ENCODE measurements around the gene OSTF1.

Gene OSTF1

GRCh38 chr9:75087824-75088645 lies at the start of gene OSTF1, which contains the start of gene NMRK1:
Gene OSTF1 (plus strand): TSS chr9:75088514. CDS start chr9:75088693, 179 bp downstream.
Gene NMRK1 (minus strand): TSS chr9:75088155. CDS start chr9:75083115, 5,040 bp downstream.
- in situ Hi-C loops (cut with HindIII; ENCODE audit: low sequenced_read_pairs) = no loop called here

GRCh38 chr9:75039009-75039408 lies 49.3 kb upstream of the OSTF1 start:
- in situ Hi-C loops (cut with HindIII; ENCODE audit: low sequenced_read_pairs) = no loop called here

DNA sequence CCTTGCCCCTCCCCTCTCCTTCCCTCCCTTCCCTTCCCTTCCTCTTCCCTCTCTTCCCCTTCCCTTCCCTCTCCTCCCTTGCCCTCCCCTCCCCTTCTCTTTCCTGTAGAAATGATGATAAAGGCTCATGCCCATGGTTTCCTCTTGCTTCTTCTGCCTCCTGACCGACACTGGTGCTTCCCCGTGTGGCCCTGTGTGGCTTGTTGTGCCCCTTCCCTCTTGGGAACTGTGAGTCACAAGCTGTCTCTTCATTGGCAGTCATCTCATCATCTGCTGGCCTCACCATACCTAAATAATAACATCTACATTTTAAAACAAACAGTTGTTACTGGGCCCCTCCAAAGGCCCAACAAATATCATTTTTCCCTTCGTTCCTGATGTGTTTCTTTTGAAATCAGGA lies 48.5 kb upstream of the OSTF1 start:
- in situ Hi-C loops (cut with HindIII; ENCODE audit: low sequenced_read_pairs) = no loop called here

GRCh38 chr9:75041041-75041440 lies 47.3 kb upstream of the OSTF1 start:
- in situ Hi-C loops (cut with HindIII; ENCODE audit: low sequenced_read_pairs) = no loop called here

DNA sequence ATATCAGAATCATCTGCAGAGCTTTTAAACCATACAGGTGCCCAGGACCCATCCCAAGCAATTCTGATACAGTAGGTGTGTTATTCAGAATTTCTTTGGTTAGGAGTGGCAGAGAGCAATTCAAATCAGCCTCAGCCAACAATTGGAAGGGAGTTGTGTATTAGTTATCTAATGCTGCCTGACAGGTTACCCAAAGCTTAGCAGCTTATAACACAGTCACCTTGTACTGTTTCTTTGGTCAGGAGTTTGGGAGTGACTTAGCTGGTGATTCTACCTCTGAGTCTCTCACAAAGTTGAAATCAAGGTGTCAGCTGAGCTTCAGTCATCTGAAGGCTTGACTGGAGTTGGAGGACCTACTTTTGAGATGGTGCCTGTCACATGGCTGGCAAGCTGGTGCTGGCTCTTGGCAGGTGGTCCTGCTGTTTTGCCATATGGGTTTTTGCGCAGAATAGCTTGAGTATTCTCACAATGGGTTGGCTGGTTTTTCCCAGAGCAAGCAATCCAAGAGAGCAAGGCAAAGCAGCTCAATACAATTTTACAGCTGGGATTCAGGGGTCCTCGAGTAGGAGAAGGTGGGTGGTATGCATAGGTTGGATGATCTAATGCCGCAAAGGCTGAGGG lies 41.5 kb upstream of the OSTF1 start:
- in situ Hi-C loops (cut with HindIII; ENCODE audit: low sequenced_read_pairs) = no loop called here

GRCh38 chr9:75047506-75047905 lies 40.8 kb upstream of the OSTF1 start:
- in situ Hi-C loops (cut with HindIII; ENCODE audit: low sequenced_read_pairs) = no loop called here

- in situ Hi-C loops (cut with HindIII; ENCODE audit: low sequenced_read_pairs) = no loop called here
Measured at GRCh38 chr9:75051285-75051684, 37.0 kb upstream of the OSTF1 start.

DNA sequence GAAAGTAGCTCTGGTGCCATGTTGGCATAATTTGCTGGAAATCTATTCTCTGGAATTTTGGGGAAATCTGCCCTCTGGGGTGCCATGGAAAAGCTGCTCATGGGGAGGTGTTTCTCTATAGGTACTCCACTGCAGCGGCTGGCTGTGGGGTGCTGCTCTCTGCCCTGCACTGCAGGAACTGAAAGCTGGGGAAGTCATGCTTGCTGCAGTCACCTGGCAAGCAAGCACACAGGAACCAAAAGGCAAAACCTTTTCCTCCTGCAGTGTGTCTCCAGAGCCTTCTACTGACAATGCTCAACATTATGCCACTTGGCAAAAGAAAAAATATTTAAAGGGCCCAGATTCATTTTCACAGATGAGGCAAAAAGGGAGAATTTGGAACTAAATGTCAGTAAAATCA lies 34.4 kb upstream of the OSTF1 start:
- in situ Hi-C loops (cut with HindIII; ENCODE audit: low sequenced_read_pairs) = no loop called here

DNA sequence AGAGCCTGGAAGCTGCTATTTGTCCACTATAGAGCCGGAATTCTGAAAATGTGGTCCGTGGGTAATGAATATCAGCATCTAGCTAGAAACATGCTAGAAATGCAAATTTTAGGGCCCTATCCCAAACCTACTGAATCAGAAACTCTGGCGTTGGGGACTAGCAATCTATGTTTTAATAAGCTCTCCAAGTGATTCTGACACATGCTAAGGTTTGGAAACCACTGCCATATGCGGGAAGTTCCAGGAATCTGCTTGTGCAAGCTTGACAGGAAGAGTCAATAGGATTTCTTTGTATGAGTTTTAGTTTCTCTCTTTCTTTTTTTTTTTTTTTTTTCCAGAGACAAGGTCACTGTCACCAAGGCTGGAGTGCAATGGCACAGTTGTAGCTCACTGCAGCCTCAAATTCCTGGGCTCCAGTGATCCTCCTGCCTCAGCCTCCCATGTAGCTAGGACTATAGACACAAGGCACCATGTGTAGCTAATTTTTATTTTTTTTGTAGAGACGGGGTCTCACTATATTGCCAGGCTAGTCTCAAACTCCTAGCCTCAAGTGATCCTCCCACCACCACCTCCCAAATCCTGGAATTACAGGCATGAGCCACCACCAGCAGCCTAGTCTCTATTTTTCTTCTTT lies 33.8 kb upstream of the OSTF1 start:
- in situ Hi-C loops (cut with HindIII; ENCODE audit: low sequenced_read_pairs) = no loop called here

- in situ Hi-C loops (cut with HindIII; ENCODE audit: low sequenced_read_pairs) = no loop called here
Measured at GRCh38 chr9:75061169-75061568, 27.1 kb upstream of the OSTF1 start.

- in situ Hi-C loops (cut with HindIII; ENCODE audit: low sequenced_read_pairs) = no loop called here
Measured at GRCh38 chr9:75063556-75064305, 24.6 kb upstream of the OSTF1 start.

- in situ Hi-C loops (cut with HindIII; ENCODE audit: low sequenced_read_pairs) = no loop called here
Measured at GRCh38 chr9:75064307-75065025, 23.8 kb upstream of the OSTF1 start.

GRCh38 chr9:75065510-75065909 lies 22.8 kb upstream of the OSTF1 start:
- in situ Hi-C loops (cut with HindIII; ENCODE audit: low sequenced_read_pairs) = no loop called here

GRCh38 chr9:75067894-75068293 lies 20.4 kb upstream of the OSTF1 start:
- in situ Hi-C loops (cut with HindIII; ENCODE audit: low sequenced_read_pairs) = no loop called here

GRCh38 chr9:75069171-75069570 lies 19.1 kb upstream of the OSTF1 start:
- in situ Hi-C loops (cut with HindIII; ENCODE audit: low sequenced_read_pairs) = no loop called here

- in situ Hi-C loops (cut with HindIII; ENCODE audit: low sequenced_read_pairs) = no loop called here
Measured at GRCh38 chr9:75071530-75072122, 16.7 kb upstream of the OSTF1 start.

GRCh38 chr9:75072895-75073294 lies 15.4 kb upstream of the OSTF1 start:
- in situ Hi-C loops (cut with HindIII; ENCODE audit: low sequenced_read_pairs) = no loop called here

DNA sequence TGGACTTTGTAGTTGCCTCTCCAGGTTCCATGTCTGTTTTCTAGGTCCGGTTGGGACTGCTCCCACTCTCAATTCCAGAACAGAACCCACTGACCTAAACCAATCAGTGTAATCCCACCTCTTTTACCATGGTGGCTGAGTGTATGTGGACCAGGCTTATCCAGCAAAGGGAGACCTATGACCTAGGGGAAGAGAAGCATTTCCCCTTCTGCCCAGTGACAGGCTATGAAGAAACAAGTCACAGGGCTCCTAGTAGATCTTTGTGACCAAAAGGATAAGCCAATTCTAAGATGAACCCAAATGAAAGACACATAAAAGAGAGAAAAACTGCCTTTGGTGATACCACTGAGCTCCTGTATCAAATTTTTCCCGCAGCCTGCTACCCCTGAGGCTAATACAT lies 6.7 kb upstream of the OSTF1 start:
- in situ Hi-C loops (cut with HindIII; ENCODE audit: low sequenced_read_pairs) = no loop called here

- in situ Hi-C loops (cut with HindIII; ENCODE audit: low sequenced_read_pairs) = no loop called here
Measured at GRCh38 chr9:75083188-75083970, 4.9 kb upstream of the OSTF1 start.

All from DLD1 (cell line).